Neural cell (in vitro differentiated cells): ENCODE results near the gene PTPRK.

ENCODE experiments used
- CTCF ChIP-seq: fragments of 450-650 bp; IDR thresholded peaks from 2 replicates; pipeline ENCODE4 v1.5.1; 2014; ENCODE audit warnings: antibody characterized with exemption, mild to moderate bottlenecking, moderate library complexity; ENCODE audit not compliant: poor library complexity, severe bottlenecking
- EZH2 ChIP-seq: fragments of 200-600, 300-800 bp; shearing (Covaris generic), sonication (generic); IDR thresholded peaks from 2 replicates; pipeline ENCODE4 v1.6.1; 2014; ENCODE audit warnings: antibody characterized with exemption, low read length, borderline replicate concordance, mild to moderate bottlenecking; ENCODE audit not compliant: insufficient read depth, poor library complexity, severe bottlenecking
- POLR2AphosphoS5 ChIP-seq: IDR thresholded peaks from 2 replicates; pipeline ENCODE4 v1.6.1; 2012
- TAF1 ChIP-seq: IDR thresholded peaks from 2 replicates; pipeline ENCODE4 v1.6.1; 2012; ENCODE audit warnings: low read depth

- TF ChIP-seq CTCF (no peak), POLR2AphosphoS5 (no peak), EZH2 (no peak), TAF1 (no peak)
These were observed 105.0 kb downstream of the PTPRK start for GRCh38 chr6:128415387-128415786.
